HL-60 (cell line): ENCODE measurements around the gene LRP1B.

Source experiments
- DNase-seq, 2 experiments: peaks; one replicate each; pipeline ENCODE4 v3.0.0-alpha.2; 2010 to 2020; ENCODE audit warnings: low read depth in 1 of 2, low spot score in 1 of 2
- H3K27ac ChIP-seq: fragments of 250-450 bp; sonication (Bioruptor Pico); replicated peaks from 2 replicates; pipeline ENCODE4 v1.5.1; 2020; ENCODE audit warnings: mild to moderate bottlenecking, moderate library complexity
- H3K27me3 ChIP-seq: fragments of 250-450 bp; sonication (Bioruptor Pico); 2 replicates; pipeline ENCODE4 v1.5.1; 2021; ENCODE audit warnings: mild to moderate bottlenecking, moderate library complexity; ENCODE audit not compliant: insufficient read depth, poor library complexity, severe bottlenecking
- H3K4me3 ChIP-seq: replicated peaks from 2 replicates; pipeline ENCODE4 v1.5.1; 2011; ENCODE audit warnings: mild to moderate bottlenecking, control low read depth, low read length; ENCODE audit not compliant: insufficient read depth
- GABPA ChIP-seq: IDR thresholded peaks from 2 replicates; pipeline ENCODE4 v1.6.1; 2012; ENCODE audit warnings: low read depth
- POLR2AphosphoS5 ChIP-seq: IDR thresholded peaks from 2 replicates; pipeline ENCODE4 v1.6.1; 2012; ENCODE audit warnings: low read depth
- SPI1 ChIP-seq: IDR thresholded peaks from 2 replicates; pipeline ENCODE4 v1.6.1; 2012; ENCODE audit warnings: low read depth, mild to moderate bottlenecking, borderline replicate concordance
- TF ChIP-seq, protein P1 (sequence below): IDR thresholded peaks from 2 replicates; pipeline ENCODE4 v1.6.1; 2012; ENCODE audit warnings: low read depth; ENCODE audit not compliant: insufficient replicate concordance
- TF ChIP-seq, protein P2 (sequence below): IDR thresholded peaks from one replicate; pipeline ENCODE4 v1.5.1; 2011; ENCODE audit warnings: low read length, control low read depth, inconsistent platforms; ENCODE audit not compliant: insufficient read depth

The LRP1B gene

DNA sequence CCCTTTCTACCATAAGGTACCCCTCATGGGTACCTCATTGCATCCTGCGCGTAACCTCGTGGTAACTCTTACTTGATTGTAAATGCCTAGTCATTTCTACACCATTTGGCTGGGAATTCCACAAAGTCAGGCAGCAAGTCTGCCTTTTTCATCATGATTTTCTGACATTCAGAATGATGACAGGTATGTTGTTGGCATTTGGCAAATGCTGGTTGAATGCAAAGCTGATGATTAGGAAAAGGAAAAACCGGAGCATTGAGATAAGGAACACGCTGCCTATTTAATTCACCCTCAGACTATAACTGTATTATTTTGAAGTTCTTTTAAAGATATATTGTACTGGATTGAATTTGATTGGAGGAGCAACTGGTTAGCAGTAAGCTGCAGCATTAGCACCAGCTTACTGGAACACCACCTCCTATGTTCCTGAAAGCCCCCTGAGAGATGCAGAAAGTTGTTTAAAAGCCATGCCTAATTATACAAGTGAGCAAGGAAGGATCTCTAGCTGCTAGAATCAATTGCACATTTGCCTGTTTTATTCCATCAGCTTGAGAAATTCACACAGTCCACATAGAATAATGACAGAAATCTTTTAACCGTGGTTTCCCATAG lies 520.1 kb downstream of the LRP1B start:
- Histone ChIP-seq H3K27me3 (no peaks in the 10 kb centered on the region), H3K27ac (no peak overlapping the region), H3K4me3 (no peak overlapping the region)
- TF ChIP-seq POLR2AphosphoS5 (no peak), SPI1 (no peak), GABPA (no peak)
- TF ChIP-seq, protein P1, sequence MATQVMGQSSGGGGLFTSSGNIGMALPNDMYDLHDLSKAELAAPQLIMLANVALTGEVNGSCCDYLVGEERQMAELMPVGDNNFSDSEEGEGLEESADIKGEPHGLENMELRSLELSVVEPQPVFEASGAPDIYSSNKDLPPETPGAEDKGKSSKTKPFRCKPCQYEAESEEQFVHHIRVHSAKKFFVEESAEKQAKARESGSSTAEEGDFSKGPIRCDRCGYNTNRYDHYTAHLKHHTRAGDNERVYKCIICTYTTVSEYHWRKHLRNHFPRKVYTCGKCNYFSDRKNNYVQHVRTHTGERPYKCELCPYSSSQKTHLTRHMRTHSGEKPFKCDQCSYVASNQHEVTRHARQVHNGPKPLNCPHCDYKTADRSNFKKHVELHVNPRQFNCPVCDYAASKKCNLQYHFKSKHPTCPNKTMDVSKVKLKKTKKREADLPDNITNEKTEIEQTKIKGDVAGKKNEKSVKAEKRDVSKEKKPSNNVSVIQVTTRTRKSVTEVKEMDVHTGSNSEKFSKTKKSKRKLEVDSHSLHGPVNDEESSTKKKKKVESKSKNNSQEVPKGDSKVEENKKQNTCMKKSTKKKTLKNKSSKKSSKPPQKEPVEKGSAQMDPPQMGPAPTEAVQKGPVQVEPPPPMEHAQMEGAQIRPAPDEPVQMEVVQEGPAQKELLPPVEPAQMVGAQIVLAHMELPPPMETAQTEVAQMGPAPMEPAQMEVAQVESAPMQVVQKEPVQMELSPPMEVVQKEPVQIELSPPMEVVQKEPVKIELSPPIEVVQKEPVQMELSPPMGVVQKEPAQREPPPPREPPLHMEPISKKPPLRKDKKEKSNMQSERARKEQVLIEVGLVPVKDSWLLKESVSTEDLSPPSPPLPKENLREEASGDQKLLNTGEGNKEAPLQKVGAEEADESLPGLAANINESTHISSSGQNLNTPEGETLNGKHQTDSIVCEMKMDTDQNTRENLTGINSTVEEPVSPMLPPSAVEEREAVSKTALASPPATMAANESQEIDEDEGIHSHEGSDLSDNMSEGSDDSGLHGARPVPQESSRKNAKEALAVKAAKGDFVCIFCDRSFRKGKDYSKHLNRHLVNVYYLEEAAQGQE, result no peak
- TF ChIP-seq, protein P2, sequence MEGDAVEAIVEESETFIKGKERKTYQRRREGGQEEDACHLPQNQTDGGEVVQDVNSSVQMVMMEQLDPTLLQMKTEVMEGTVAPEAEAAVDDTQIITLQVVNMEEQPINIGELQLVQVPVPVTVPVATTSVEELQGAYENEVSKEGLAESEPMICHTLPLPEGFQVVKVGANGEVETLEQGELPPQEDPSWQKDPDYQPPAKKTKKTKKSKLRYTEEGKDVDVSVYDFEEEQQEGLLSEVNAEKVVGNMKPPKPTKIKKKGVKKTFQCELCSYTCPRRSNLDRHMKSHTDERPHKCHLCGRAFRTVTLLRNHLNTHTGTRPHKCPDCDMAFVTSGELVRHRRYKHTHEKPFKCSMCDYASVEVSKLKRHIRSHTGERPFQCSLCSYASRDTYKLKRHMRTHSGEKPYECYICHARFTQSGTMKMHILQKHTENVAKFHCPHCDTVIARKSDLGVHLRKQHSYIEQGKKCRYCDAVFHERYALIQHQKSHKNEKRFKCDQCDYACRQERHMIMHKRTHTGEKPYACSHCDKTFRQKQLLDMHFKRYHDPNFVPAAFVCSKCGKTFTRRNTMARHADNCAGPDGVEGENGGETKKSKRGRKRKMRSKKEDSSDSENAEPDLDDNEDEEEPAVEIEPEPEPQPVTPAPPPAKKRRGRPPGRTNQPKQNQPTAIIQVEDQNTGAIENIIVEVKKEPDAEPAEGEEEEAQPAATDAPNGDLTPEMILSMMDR, result no peak
- no peak for DNase-seq

GRCh38 chr2:141605163-141605562 lies 525.7 kb downstream of the LRP1B start:
- Histone ChIP-seq H3K27ac (no peak overlapping the region), H3K27me3 (no peaks in the 10 kb centered on the region), H3K4me3 (no peak overlapping the region)
- TF ChIP-seq, protein P1, result no peak
- no peak for TF ChIP-seq SPI1
- TF ChIP-seq, protein P2, result no peak
- DNase-seq, result no peak

- DNase-seq, result no peak
- Histone ChIP-seq H3K27ac (no peak overlapping the region), H3K4me3 (no peak overlapping the region), H3K27me3 (no peaks in the 10 kb centered on the region)
- TF ChIP-seq, protein P2, result no peak
- TF ChIP-seq GABPA (no peak), SPI1 (no peak), POLR2AphosphoS5 (no peak)
- TF ChIP-seq, protein P1, result no peak
These were observed 529.2 kb downstream of the LRP1B start for GRCh38 chr2:141601511-141602152.
